NCI-H1105 treated with DMSO at 0.1 percent for 48 hours (cell line): Measurements from ENCODE around the gene COL13A1.

Source experiments
- DNase-seq: peaks from one replicate; lab custom pipeline; 2025; lab: John Stamatoyannopoulos, UW

COL13A1 gene

GRCh38 chr10:69820817-69821216, 19.1 kb downstream of the COL13A1 start:
- no peak for DNase-seq

GRCh38 chr10:69825604-69826003, 23.9 kb downstream of the COL13A1 start:
- DNase-seq, result no peak

GRCh38 chr10:69826094-69826493, 24.4 kb downstream of the COL13A1 start:
- no peak for DNase-seq

GRCh38 chr10:69826789-69827554, 25.3 kb downstream of the COL13A1 start:
- DNase-seq, result no peak

GRCh38 chr10:69828144-69828870, 26.6 kb downstream of the COL13A1 start:
- DNase-seq, result no peak

- DNase-seq, result no peak
Measured at GRCh38 chr10:69829775-69830174, 28.1 kb downstream of the COL13A1 start.

- DNase-seq, result no peak
Measured at GRCh38 chr10:69831231-69831855, 29.6 kb downstream of the COL13A1 start.

GRCh38 chr10:69835233-69835632, 33.5 kb downstream of the COL13A1 start:
- DNase-seq, result no peak

GRCh38 chr10:69835875-69836730, 34.4 kb downstream of the COL13A1 start:
- no peak for DNase-seq

- DNase-seq, result no peak
Measured at GRCh38 chr10:69836731-69837030, 35.0 kb downstream of the COL13A1 start.

- DNase-seq, result no peak
Measured at GRCh38 chr10:69837261-69837660, 35.6 kb downstream of the COL13A1 start.

GRCh38 chr10:69838418-69838817, 36.7 kb downstream of the COL13A1 start:
- no peak for DNase-seq

GRCh38 chr10:69838853-69839252, 37.1 kb downstream of the COL13A1 start:
- DNase-seq, result no peak

- no peak for DNase-seq
Measured at GRCh38 chr10:69839696-69840345, 38.1 kb downstream of the COL13A1 start.

GRCh38 chr10:69840773-69841172, 39.1 kb downstream of the COL13A1 start:
- no peak for DNase-seq

GRCh38 chr10:69842020-69842419, 40.3 kb downstream of the COL13A1 start:
- no peak for DNase-seq

GRCh38 chr10:69842882-69843281, 41.2 kb downstream of the COL13A1 start:
- DNase-seq, result no peak

- no peak for DNase-seq
Measured at GRCh38 chr10:69843923-69844322, 42.2 kb downstream of the COL13A1 start.

- no peak for DNase-seq
Measured at GRCh38 chr10:69844698-69845097, 43.0 kb downstream of the COL13A1 start.

- DNase-seq, result no peak
Measured at GRCh38 chr10:69845574-69846292, 44.0 kb downstream of the COL13A1 start.

GRCh38 chr10:69846293-69846921, 44.7 kb downstream of the COL13A1 start:
- DNase-seq, result no peak
